H9 (cell line): Measurements from ENCODE around the gene ALDH1A2. TPM values are rescaled to one million over a fixed set of nuclear protein-coding genes. Genes with fewer than 3 reads are reported as not detected.

ENCODE experiments used
- DNase-seq: peaks from one replicate; pipeline ENCODE4 v3.0.0-alpha.2; 2017
- H2AFZ ChIP-seq: one replicate; pipeline ENCODE4 v1.6.1; 2013; ENCODE audit warnings: mild to moderate bottlenecking, low read length, control low read depth, moderate library complexity
- H2AK5ac ChIP-seq: 2 replicates; pipeline ENCODE4 v1.6.1; 2013; ENCODE audit warnings: low read length, control low read depth, mixed read lengths; ENCODE audit not compliant: insufficient read length
- H2BK120ac ChIP-seq: one replicate; pipeline ENCODE4 v1.6.1; 2013; ENCODE audit warnings: low read depth, mild to moderate bottlenecking, low read length, control low read depth, inconsistent platforms; ENCODE audit not compliant: poor library complexity, severe bottlenecking
- H2BK12ac ChIP-seq: 2 replicates; pipeline ENCODE4 v1.6.1; 2013; ENCODE audit warnings: low read length, control low read depth, mixed read lengths, low read depth; ENCODE audit not compliant: insufficient read length
- H2BK15ac ChIP-seq: 2 replicates; pipeline ENCODE4 v1.6.1; 2013; ENCODE audit warnings: low read depth, low read length, control low read depth
- H2BK20ac ChIP-seq: one replicate; pipeline ENCODE4 v1.6.1; 2013; ENCODE audit warnings: low read depth, mild to moderate bottlenecking, low read length, control low read depth, inconsistent platforms; ENCODE audit not compliant: poor library complexity, severe bottlenecking
- H2BK5ac ChIP-seq: 2 replicates; pipeline ENCODE4 v1.6.1; 2013; ENCODE audit warnings: low read length, control low read depth, mixed read lengths; ENCODE audit not compliant: insufficient read length
- H3K14ac ChIP-seq: 2 replicates; pipeline ENCODE4 v1.6.1; 2013; ENCODE audit warnings: low read length, control low read depth; ENCODE audit not compliant: insufficient read depth
- H3K18ac ChIP-seq: 2 replicates; pipeline ENCODE4 v1.6.1; 2013; ENCODE audit warnings: low read depth, mild to moderate bottlenecking, mixed read lengths, low read length, control low read depth; ENCODE audit not compliant: insufficient read length
- H3K23ac ChIP-seq: 2 replicates; pipeline ENCODE4 v1.6.1; 2013; ENCODE audit warnings: low read length, control low read depth, mixed read lengths, low read depth; ENCODE audit not compliant: insufficient read length
- H3K23me2 ChIP-seq: 2 replicates; pipeline ENCODE4 v1.6.1; 2013; ENCODE audit warnings: low read depth, mild to moderate bottlenecking, mixed read lengths, low read length, control low read depth; ENCODE audit not compliant: insufficient read length, poor library complexity, severe bottlenecking
- H3K27ac ChIP-seq: 2 replicates; pipeline ENCODE4 v1.5.1; 2013; ENCODE audit warnings: low read length, control low read depth, mixed read lengths, low read depth; ENCODE audit not compliant: insufficient read length
- H3K27me3 ChIP-seq: 2 replicates; pipeline ENCODE4 v1.6.1; 2013; ENCODE audit warnings: low read length, control low read depth, inconsistent platforms; ENCODE audit not compliant: insufficient read depth
- H3K4ac ChIP-seq: 2 replicates; pipeline ENCODE4 v1.6.1; 2013; ENCODE audit warnings: low read depth, mild to moderate bottlenecking, control low read depth, inconsistent platforms, low read length, moderate library complexity
- H3K4me1 ChIP-seq: 2 replicates; pipeline ENCODE4 v1.6.1; 2013; ENCODE audit warnings: low read length, control low read depth, inconsistent platforms; ENCODE audit not compliant: insufficient read depth
- H3K4me2 ChIP-seq: 2 replicates; pipeline ENCODE4 v1.6.1; 2013; ENCODE audit warnings: low read length, control low read depth, mixed read lengths; ENCODE audit not compliant: insufficient read length, insufficient read depth
- H3K56ac ChIP-seq: 2 replicates; pipeline ENCODE4 v1.6.1; 2013; ENCODE audit warnings: low read depth, mild to moderate bottlenecking, mixed read lengths, low read length, control low read depth; ENCODE audit not compliant: insufficient read length
- H3K79me1 ChIP-seq: 2 replicates; pipeline ENCODE4 v1.6.1; 2013; ENCODE audit warnings: low read depth, mild to moderate bottlenecking, moderate library complexity, low read length, control low read depth, inconsistent platforms; ENCODE audit not compliant: insufficient read depth, poor library complexity, severe bottlenecking
- H3K79me2 ChIP-seq: 2 replicates; pipeline ENCODE4 v1.6.1; 2013; ENCODE audit warnings: low read length, control low read depth, inconsistent platforms; ENCODE audit not compliant: insufficient read depth
- H3K9ac ChIP-seq: 2 replicates; pipeline ENCODE4 v1.6.1; 2013; ENCODE audit warnings: low read length, control low read depth, mixed read lengths; ENCODE audit not compliant: insufficient read length; ENCODE audit errors: extremely low read depth
- H3K9me3 ChIP-seq: one replicate; pipeline ENCODE4 v1.6.1; 2013; ENCODE audit warnings: low read depth, low read length, inconsistent platforms; ENCODE audit not compliant: control insufficient read depth
- H3T11ph ChIP-seq: one replicate; pipeline ENCODE4 v1.6.1; 2013; ENCODE audit warnings: mild to moderate bottlenecking, low read length, control low read depth, inconsistent platforms
- H4K20me1 ChIP-seq: one replicate; pipeline ENCODE4 v1.6.1; 2013; ENCODE audit not compliant: control insufficient read depth, insufficient read length, insufficient read depth
- H4K5ac ChIP-seq: 2 replicates; pipeline ENCODE4 v1.6.1; 2013; ENCODE audit warnings: low read depth, mild to moderate bottlenecking, mixed read lengths, low read length, control low read depth; ENCODE audit not compliant: insufficient read length
- H4K8ac ChIP-seq: replicated peaks from 2 replicates; pipeline ENCODE4 v1.6.1; 2013; ENCODE audit warnings: low read length, control low read depth, mixed read lengths, low read depth; ENCODE audit not compliant: insufficient read length
- H4K91ac ChIP-seq: 2 replicates; pipeline ENCODE4 v1.6.1; 2013; ENCODE audit warnings: low read depth, mild to moderate bottlenecking, moderate library complexity, mixed read lengths, low read length, control low read depth; ENCODE audit not compliant: insufficient read length
- H3K27ac Mint-ChIP-seq, 3 experiments: 2 replicates in 2 of 3; 3 replicates in 1 of 3; pipeline ENCODE4 v1.8.0; 2020 to 2021; ENCODE audit warnings: mixed read lengths in 3 of 3, mild to moderate bottlenecking in 1 of 3, moderate library complexity in 1 of 3
- H3K27me3 Mint-ChIP-seq: 2 replicates; pipeline ENCODE4 v1.8.0; 2021; ENCODE audit warnings: low read depth, mild to moderate bottlenecking, moderate library complexity, mixed read lengths
- H3K36me3 Mint-ChIP-seq, 3 experiments: 2 replicates in 2 of 3; 3 replicates in 1 of 3; pipeline ENCODE4 v1.8.0; 2020 to 2021; ENCODE audit warnings: low read depth in 3 of 3, mixed read lengths in 3 of 3; ENCODE audit not compliant: insufficient read depth in 1 of 3
- H3K4me1 Mint-ChIP-seq, 2 experiments: 2 replicates each; pipeline ENCODE4 v1.8.0; 2020; ENCODE audit warnings: mixed read lengths in 2 of 2
- H3K4me3 Mint-ChIP-seq, 2 experiments: 2 replicates in 1 of 2; 3 replicates in 1 of 2; pipeline ENCODE4 v1.8.0; 2020 to 2021; ENCODE audit warnings: mild to moderate bottlenecking in 2 of 2, mixed read lengths in 2 of 2, moderate library complexity in 1 of 2
- H3K9me3 Mint-ChIP-seq, 2 experiments: 2 replicates in 1 of 2; 3 replicates in 1 of 2; pipeline ENCODE4 v1.8.0; 2020; ENCODE audit warnings: mild to moderate bottlenecking in 2 of 2, mixed read lengths in 2 of 2, moderate library complexity in 1 of 2
- WGBS: extraction: QIAGEN DNeasy Blood & Tissue Kit; methylation state at CpG from one replicate; pipeline ENCODE4 v1.1.7; 2013; ENCODE audit warnings: missing lambda C conversion rate, low lambda C conversion rate, mixed read lengths; ENCODE audit not compliant: insufficient read length; ENCODE audit errors: extremely low coverage; 5-methylcytosine and 5-hydroxymethylcytosine counted together
- total RNA-seq: library from RNA; stranded (reverse); gene quantifications from 2 replicates; pipeline ENCODE4 v1.2.1, GENCODE V29; 2021
- TF ChIP-seq, protein P1 (sequence below): fragments of 200-600 bp; sonication (generic); conservative IDR thresholded peaks from 3 replicates; pipeline ENCODE4 v1.8.0; 2021; ENCODE audit warnings: antibody characterized with exemption, mild to moderate bottlenecking

Gene ALDH1A2
- total RNA-seq, 1 experiment from 2014 or later = 0.72 TPM

GRCh38 chr15:58040150-58040549 is 25.4 kb downstream of the ALDH1A2 start:
- no peak overlapping the region for H3K56ac ChIP-seq
- H2BK15ac ChIP-seq = no peak overlapping the region
- no peak overlapping the region for H2BK120ac ChIP-seq
- Mint-ChIP-seq H3K9me3 (peaks cover 0 to 3% of the 10 kb centered on the region in 2 experiments; a peak in 1 of 5 replicates), H3K4me1 (peaks cover 5 to 8% of the 10 kb centered on the region in 2 experiments), H3K4me3 (no peak overlapping the region), H3K27me3 (peaks cover 26% of the 10 kb centered on the region), H3K27ac (no peak overlapping the region), H3K36me3 (no peaks in the 10 kb centered on the region)
- H3K9ac ChIP-seq = no peak overlapping the region
- no peak overlapping the region for H3T11ph ChIP-seq
- H2BK12ac ChIP-seq = no peak overlapping the region
- H2AFZ ChIP-seq = no peak overlapping the region
- no peaks in the 10 kb centered on the region for H3K79me2 ChIP-seq
- WGBS = no CpG with 5 or more reads among the region's 6 CpGs
- H3K4me1 ChIP-seq = no peaks in the 10 kb centered on the region; the same call in 1 of the 2 replicates
- no peaks in the 10 kb centered on the region for H3K9me3 ChIP-seq
- no peak overlapping the region for H3K27ac ChIP-seq
- H3K4me2 ChIP-seq = no peak overlapping the region
- no peak for DNase-seq
- H3K79me1 ChIP-seq = no peaks in the 10 kb centered on the region
- no peak overlapping the region for H3K4ac ChIP-seq
- H4K91ac ChIP-seq = no peak overlapping the region
- no peak overlapping the region for H4K5ac ChIP-seq
- H3K23ac ChIP-seq = no peak overlapping the region
- no peak overlapping the region for H3K18ac ChIP-seq
- H3K14ac ChIP-seq = no peak overlapping the region
- no peak overlapping the region for H2AK5ac ChIP-seq
- H4K20me1 ChIP-seq = no peaks in the 10 kb centered on the region
- no peak overlapping the region for H4K8ac ChIP-seq
- H2BK20ac ChIP-seq = no peak overlapping the region
- TF ChIP-seq, protein P1, sequence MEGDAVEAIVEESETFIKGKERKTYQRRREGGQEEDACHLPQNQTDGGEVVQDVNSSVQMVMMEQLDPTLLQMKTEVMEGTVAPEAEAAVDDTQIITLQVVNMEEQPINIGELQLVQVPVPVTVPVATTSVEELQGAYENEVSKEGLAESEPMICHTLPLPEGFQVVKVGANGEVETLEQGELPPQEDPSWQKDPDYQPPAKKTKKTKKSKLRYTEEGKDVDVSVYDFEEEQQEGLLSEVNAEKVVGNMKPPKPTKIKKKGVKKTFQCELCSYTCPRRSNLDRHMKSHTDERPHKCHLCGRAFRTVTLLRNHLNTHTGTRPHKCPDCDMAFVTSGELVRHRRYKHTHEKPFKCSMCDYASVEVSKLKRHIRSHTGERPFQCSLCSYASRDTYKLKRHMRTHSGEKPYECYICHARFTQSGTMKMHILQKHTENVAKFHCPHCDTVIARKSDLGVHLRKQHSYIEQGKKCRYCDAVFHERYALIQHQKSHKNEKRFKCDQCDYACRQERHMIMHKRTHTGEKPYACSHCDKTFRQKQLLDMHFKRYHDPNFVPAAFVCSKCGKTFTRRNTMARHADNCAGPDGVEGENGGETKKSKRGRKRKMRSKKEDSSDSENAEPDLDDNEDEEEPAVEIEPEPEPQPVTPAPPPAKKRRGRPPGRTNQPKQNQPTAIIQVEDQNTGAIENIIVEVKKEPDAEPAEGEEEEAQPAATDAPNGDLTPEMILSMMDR = no peak
- H3K27me3 ChIP-seq = no peaks in the 10 kb centered on the region
- H3K23me2 ChIP-seq = no peaks in the 10 kb centered on the region
- no peak overlapping the region for H2BK5ac ChIP-seq
